Measurements from ENCODE around the gene SLC4A3. TPM values are rescaled to one million over a fixed set of nuclear protein-coding genes. Genes with fewer than 3 reads are reported as not detected.

Gene SLC4A3
- total RNA-seq, 1 donor from 2014 or later: 24.4 TPM

- no peak for DNase-seq
- no peaks in the 10 kb centered on the region for H3K36me3 Mint-ChIP-seq (ENCODE audit: unreplicated experiment)
- H3K4me3 Mint-ChIP-seq (ENCODE audit: unreplicated experiment): no peak overlapping the region
- H3K4me1 Mint-ChIP-seq (ENCODE audit: low read depth, unreplicated experiment): peaks cover 14% of the 10 kb centered on the region
- no peak overlapping the region for H3K27ac Mint-ChIP-seq (ENCODE audit: unreplicated experiment)
- no peak for TF ChIP-seq CTCF (IDR thresholded peaks at IDR 0.05; ENCODE audit: partially characterized antibody, unreplicated experiment)
- H3K9me3 Mint-ChIP-seq (ENCODE audit: unreplicated experiment): peaks cover 6% of the 10 kb centered on the region
- H3K27me3 Mint-ChIP-seq (ENCODE audit: unreplicated experiment): peaks cover 2% of the 10 kb centered on the region
Observed at GRCh38 chr2:219613461-219614070, 13.9 kb upstream of the SLC4A3 start.

- no peak for DNase-seq
- H3K4me1 Mint-ChIP-seq (ENCODE audit: low read depth, unreplicated experiment): peaks cover 16% of the 10 kb centered on the region
- H3K27ac Mint-ChIP-seq (ENCODE audit: unreplicated experiment): no peak overlapping the region
- H3K9me3 Mint-ChIP-seq (ENCODE audit: unreplicated experiment): peaks cover 6% of the 10 kb centered on the region
- H3K4me3 Mint-ChIP-seq (ENCODE audit: unreplicated experiment): no peak overlapping the region
- no peak for TF ChIP-seq CTCF (IDR thresholded peaks at IDR 0.05; ENCODE audit: partially characterized antibody, unreplicated experiment)
- H3K27me3 Mint-ChIP-seq (ENCODE audit: unreplicated experiment): no peaks in the 10 kb centered on the region
- H3K36me3 Mint-ChIP-seq (ENCODE audit: unreplicated experiment): no peaks in the 10 kb centered on the region
Observed at GRCh38 chr2:219614076-219614860, 13.2 kb upstream of the SLC4A3 start.

DNA sequence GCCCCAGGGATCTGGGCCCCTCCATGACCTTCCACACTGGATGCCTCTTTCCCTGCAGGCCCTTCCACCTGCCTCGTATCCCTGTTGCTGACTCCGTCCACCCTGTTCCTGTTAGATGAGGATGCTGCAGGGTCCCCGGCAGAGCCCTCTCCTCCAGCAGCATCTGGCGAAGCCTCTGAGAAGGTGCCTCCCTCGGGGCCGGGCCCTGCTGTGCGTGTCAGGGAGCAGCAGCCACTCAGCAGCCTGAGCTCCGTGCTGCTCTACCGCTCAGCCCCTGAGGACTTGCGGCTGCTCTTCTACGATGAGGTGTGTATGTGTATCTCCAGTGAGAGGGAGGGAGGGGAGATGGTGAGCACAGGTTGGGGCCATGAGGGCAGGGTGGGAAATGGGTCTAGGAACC lies 12.4 kb upstream of the SLC4A3 start:
- Mint-ChIP-seq H3K27ac (ENCODE audit: unreplicated experiment) (no peak overlapping the region), H3K36me3 (ENCODE audit: unreplicated experiment) (no peaks in the 10 kb centered on the region)
- DNase-seq: peak; percentile 56

DNA sequence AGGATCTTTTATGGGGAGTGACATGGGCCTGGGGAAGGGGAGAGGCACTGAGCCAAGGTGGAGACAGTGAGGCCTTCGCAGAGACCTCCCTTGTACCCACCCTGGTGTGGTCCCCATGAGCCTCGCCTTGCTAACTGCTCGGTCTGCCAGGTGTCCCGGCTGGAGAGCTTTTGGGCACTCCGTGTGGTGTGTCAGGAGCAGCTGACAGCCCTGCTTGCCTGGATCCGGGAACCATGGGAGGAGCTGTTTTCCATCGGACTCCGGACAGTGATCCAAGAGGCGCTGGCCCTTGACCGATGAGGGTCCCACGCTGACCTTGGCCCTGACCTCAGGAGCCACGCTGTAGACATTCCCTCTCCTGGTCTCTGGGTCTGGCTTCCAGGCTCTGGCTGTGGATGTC lies 11.5 kb upstream of the SLC4A3 start:
- H3K4me1 Mint-ChIP-seq (ENCODE audit: low read depth, unreplicated experiment): peaks cover 9% of the 10 kb centered on the region
- peaks cover 3% of the 10 kb centered on the region for H3K9me3 Mint-ChIP-seq (ENCODE audit: unreplicated experiment)
- no peak for DNase-seq
- H3K4me3 Mint-ChIP-seq (ENCODE audit: unreplicated experiment): no peak overlapping the region
- H3K27me3 Mint-ChIP-seq (ENCODE audit: unreplicated experiment): peaks cover 4% of the 10 kb centered on the region
- TF ChIP-seq CTCF (IDR thresholded peaks at IDR 0.05; ENCODE audit: partially characterized antibody, unreplicated experiment): no peak
- no peak overlapping the region for H3K27ac Mint-ChIP-seq (ENCODE audit: unreplicated experiment)
- no peaks in the 10 kb centered on the region for H3K36me3 Mint-ChIP-seq (ENCODE audit: unreplicated experiment)

More for the DNA sequence above, 12.4 kb upstream of the SLC4A3 start:
- TF ChIP-seq CTCF (IDR thresholded peaks at IDR 0.05; ENCODE audit: partially characterized antibody, unreplicated experiment): no peak
- H3K9me3 Mint-ChIP-seq (ENCODE audit: unreplicated experiment): peaks cover 3% of the 10 kb centered on the region
- peaks cover 2% of the 10 kb centered on the region for H3K27me3 Mint-ChIP-seq (ENCODE audit: unreplicated experiment)
- H3K4me1 Mint-ChIP-seq (ENCODE audit: low read depth, unreplicated experiment): peaks cover 9% of the 10 kb centered on the region
- H3K4me3 Mint-ChIP-seq (ENCODE audit: unreplicated experiment): peak overlapping the region; percentile 13

- peaks cover 3% of the 10 kb centered on the region for H3K9me3 Mint-ChIP-seq (ENCODE audit: unreplicated experiment)
Observed at GRCh38 chr2:219616550-219616949, 10.9 kb upstream of the SLC4A3 start.

More at GRCh38 chr2:219616550-219616949, 10.9 kb upstream of the SLC4A3 start:
- TF ChIP-seq CTCF (IDR thresholded peaks at IDR 0.05; ENCODE audit: partially characterized antibody, unreplicated experiment): no peak
- DNase-seq: no peak
- peaks cover 9% of the 10 kb centered on the region for H3K4me1 Mint-ChIP-seq (ENCODE audit: low read depth, unreplicated experiment)
- H3K27ac Mint-ChIP-seq (ENCODE audit: unreplicated experiment): no peak overlapping the region
- H3K27me3 Mint-ChIP-seq (ENCODE audit: unreplicated experiment): peaks cover 4% of the 10 kb centered on the region
- H3K36me3 Mint-ChIP-seq (ENCODE audit: unreplicated experiment): no peaks in the 10 kb centered on the region
- no peak overlapping the region for H3K4me3 Mint-ChIP-seq (ENCODE audit: unreplicated experiment)

Data from glutamatergic neuron (in vitro differentiated cells).